Sigmoid colon (tissue), 4 donors: Measurements from ENCODE around the gene C7orf33.

Experiments
- EP300 ChIP-seq, 4 donors: sonication (generic); formaldehyde crosslinking; IDR thresholded peaks; one replicate each; pipeline ENCODE4 v1.6.1; 2017; ENCODE audit warnings: antibody characterized with exemption in 4 of 4
- POLR2A ChIP-seq, 2 donors: fragments of 450-650 bp; IDR thresholded peaks; one replicate each; pipeline ENCODE4 v1.6.1; 2016; ENCODE audit warnings: antibody characterized with exemption in 2 of 2, mild to moderate bottlenecking in 2 of 2, moderate library complexity in 2 of 2

GRCh38 chr7:148563583-148564274 lies 26.8 kb upstream of the C7orf33 start:
- TF ChIP-seq EP300 (IDR thresholded peaks at IDR 0.05) (no peak), POLR2A (IDR thresholded peaks at IDR 0.05) (no peak)
